H1 (cell line): ENCODE results near the gene TFG. TPM values are rescaled to one million over a fixed set of nuclear protein-coding genes. Genes with fewer than 3 reads are reported as not detected.

ENCODE experiments used
- CHD2 ChIP-seq: IDR thresholded peaks from 2 replicates; pipeline ENCODE4 v1.6.1; 2012; ENCODE audit warnings: low read length, improper control_type of control experiment
- CTCF ChIP-seq, 3 experiments: IDR thresholded peaks; 1 replicate in 2 of 3; 2 replicates in 1 of 3; pipeline versions ENCODE4 v1.5.1 to v1.6.1; 2011; ENCODE audit warnings: low read length in 3 of 3, mild to moderate bottlenecking in 3 of 3, inconsistent platforms in 2 of 3, low read depth in 1 of 3, moderate library complexity in 1 of 3; ENCODE audit not compliant: insufficient read depth in 1 of 3; ENCODE audit errors: control extremely low read depth in 1 of 3
- KDM5A ChIP-seq: fragments of 200-600 bp; IDR thresholded peaks from 2 replicates; pipeline ENCODE4 v1.7.1; 2012; ENCODE audit warnings: mild to moderate bottlenecking, low read length, inconsistent platforms, mixed read lengths
- POLR2A ChIP-seq, 2 experiments: IDR thresholded peaks; 1 replicate in 1 of 2; 2 replicates in 1 of 2; pipeline ENCODE4 v1.6.1; 2011; ENCODE audit warnings: low read depth in 2 of 2, low read length in 2 of 2, mild to moderate bottlenecking in 2 of 2; ENCODE audit errors: control extremely low read depth in 1 of 2
- RAD21 ChIP-seq, 2 experiments: IDR thresholded peaks in 1 of 2; conservative IDR thresholded peaks in 1 of 2; 2 replicates each; pipeline ENCODE4 v1.6.1; 2011; ENCODE audit warnings: low read depth in 2 of 2, low read length in 2 of 2, improper control_type of control experiment in 1 of 2, inconsistent platforms in 1 of 2, mild to moderate bottlenecking in 1 of 2, moderate library complexity in 1 of 2
- RNF2 ChIP-seq: fragments of 200-900, 300-1000 bp; sonication (generic); IDR thresholded peaks from 2 replicates; pipeline ENCODE4 v1.7.1; 2016; ENCODE audit warnings: borderline replicate concordance, low read depth, mild to moderate bottlenecking, antibody characterized with exemption, low read length; ENCODE audit not compliant: poor library complexity, severe bottlenecking; ENCODE audit errors: missing control alignments
- polyA plus RNA-seq, 7 experiments: library from polyadenylated mRNA; depleted of rRNA in 3 of 7; stranded (reverse) in 5 of 7; unstranded in 2 of 7; fragments of >200 nt in 5 of 7; fragments of 200-250 nt in 2 of 7; gene quantifications; 1 replicate in 5 of 7; 2 replicates in 1 of 7; 4 replicates in 1 of 7; pipeline versions ENCODE4 v1.2.1 to v1.2.3, GENCODE V29; 2011 to 2013; ENCODE audit warnings: missing spikeins in 2 of 7, mixed read lengths in 2 of 7
- total RNA-seq: library from RNA; stranded (reverse); fragmentation: NEBNext Ultra II Directional; extraction: Animal tissue kit (Norgen Biotek cat#: 25700); gene quantifications from 2 replicates; pipeline ENCODE4 v1.2.1, GENCODE V29; 2021

TFG gene
- total and polyA plus RNA-seq, 2 of the 8 experiments (the other 6 are each of a cell fraction or from before 2014, with no cell fraction given) = 81.9 to 98.4 TPM

DNA sequence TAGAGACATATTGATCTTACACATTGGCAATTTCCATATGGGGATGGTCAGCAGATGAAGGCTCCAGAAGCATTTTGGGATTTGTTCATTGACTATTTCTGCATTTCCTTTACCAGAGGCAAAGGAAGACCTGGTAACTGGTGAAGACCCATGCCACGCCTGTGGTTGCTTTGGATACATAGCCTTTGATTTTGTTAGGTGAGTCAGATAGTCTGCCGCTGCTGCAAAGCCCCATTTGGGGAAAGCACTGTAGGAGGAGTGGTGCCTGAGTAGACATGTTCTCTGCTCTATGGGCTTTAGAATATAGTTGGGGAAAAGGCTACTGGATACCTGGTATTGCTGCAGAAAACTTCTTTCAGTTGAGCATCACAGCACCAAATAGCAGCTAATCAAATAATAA is 56.8 kb downstream of the TFG start (continued):
- no peak for TF ChIP-seq POLR2A (IDR thresholded peaks at IDR 0.05; ENCODE audit: control extremely low read depth in 1 of 2, low read depth in 2 of 2, low read length in 2 of 2)
- no peak for TF ChIP-seq CTCF (IDR thresholded peaks at IDR 0.05; ENCODE audit: control extremely low read depth in 1 of 3, insufficient read depth in 1 of 3, low read depth in 1 of 3, low read length in 3 of 3)
- no peak for TF ChIP-seq KDM5A
- no peak for TF ChIP-seq RNF2
- TF ChIP-seq RAD21 (IDR thresholded peaks at IDR 0.05 in 1 of 2, conservative IDR thresholded peaks at IDR 0.05 in 1 of 2; ENCODE audit: low read depth in 2 of 2, low read length in 2 of 2) = no peak
- TF ChIP-seq CHD2 = no peak
